AG09319 (cell line): ENCODE results near the gene DCAF5.
A peak's percentile ranks its signal among the peaks of the same experiment; 100 is the strongest.

Experiments used
- DNase-seq: peaks from one replicate; pipeline ENCODE4 v3.0.0-alpha.2; 2010; ENCODE audit warnings: low read depth; ENCODE audit errors: extremely low read depth
- CTCF ChIP-seq: IDR thresholded peaks from 2 replicates; pipeline ENCODE4 v1.5.1; 2011; ENCODE audit warnings: low read depth, mild to moderate bottlenecking, inconsistent platforms, low read length, moderate library complexity

Gene DCAF5

GRCh38 chr14:69107407-69108003 lies 45.4 kb downstream of the DCAF5 start:
- peak; percentile 65 for TF ChIP-seq CTCF
- peak; percentile 38 for DNase-seq

GRCh38 chr14:69106451-69106850 lies 46.5 kb downstream of the DCAF5 start:
- no peak for DNase-seq
- TF ChIP-seq CTCF, result no peak

- no peak for TF ChIP-seq CTCF
- DNase-seq, result no peak
Measured at GRCh38 chr14:69105326-69105725, 47.6 kb downstream of the DCAF5 start.

- DNase-seq, result peak; percentile 92
- TF ChIP-seq CTCF, result peak; percentile 76
Measured at GRCh38 chr14:69101331-69101826, 51.5 kb downstream of the DCAF5 start.

GRCh38 chr14:69097974-69098373 lies 54.9 kb downstream of the DCAF5 start:
- DNase-seq, result no peak
- no peak for TF ChIP-seq CTCF

GRCh38 chr14:69096781-69097475 lies 56.0 kb downstream of the DCAF5 start:
- TF ChIP-seq CTCF, result no peak
- no peak for DNase-seq

GRCh38 chr14:69096246-69096645 lies 56.7 kb downstream of the DCAF5 start:
- no peak for DNase-seq
- TF ChIP-seq CTCF, result no peak
